OCI-LY1 (cell line): ENCODE data around the gene CEP112.

ENCODE experiments used
- H2AFZ ChIP-seq: fragments of 200-600 bp; sonication (generic), shearing (Covaris generic); 2 replicates; pipeline ENCODE4 v1.6.0; 2014; ENCODE audit warnings: antibody characterized with exemption, mild to moderate bottlenecking, low read length
- H3F3A ChIP-seq: fragments of 200-600 bp; sonication (generic), shearing (Covaris generic); 2 replicates; pipeline ENCODE4 v1.6.0; 2014; ENCODE audit warnings: mild to moderate bottlenecking, antibody characterized with exemption, low read length, moderate library complexity; ENCODE audit not compliant: insufficient read depth
- H3K27ac ChIP-seq: fragments of 200-600 bp; sonication (generic); 2 replicates; pipeline ENCODE4 v1.5.1; 2014; ENCODE audit warnings: low read length, mixed run types, mild to moderate bottlenecking, low read depth; ENCODE audit not compliant: poor library complexity, severe bottlenecking
- H3K27me3 ChIP-seq: fragments of 200-600 bp; sonication (generic); 2 replicates; pipeline ENCODE4 v1.6.0; 2014; ENCODE audit warnings: antibody characterized with exemption, mild to moderate bottlenecking, low read length, moderate library complexity; ENCODE audit not compliant: insufficient read depth
- H3K36me3 ChIP-seq: fragments of 200-600 bp; sonication (generic); 2 replicates; pipeline ENCODE4 v1.6.1; 2014; ENCODE audit warnings: mild to moderate bottlenecking, antibody characterized with exemption, low read length, moderate library complexity, mixed read lengths; ENCODE audit not compliant: insufficient read depth
- H3K4me1 ChIP-seq: fragments of 200-600 bp; sonication (generic); 2 replicates; pipeline ENCODE4 v1.5.1; 2014; ENCODE audit warnings: mild to moderate bottlenecking, low read length, moderate library complexity; ENCODE audit not compliant: insufficient read depth, severe bottlenecking
- H3K4me2 ChIP-seq: fragments of 200-600 bp; sonication (generic), shearing (Covaris generic); 2 replicates; pipeline ENCODE4 v1.6.1; 2014; ENCODE audit warnings: low read length
- H3K4me3 ChIP-seq: fragments of 200-600 bp; sonication (generic); 2 replicates; pipeline ENCODE4 v1.5.1; 2014; ENCODE audit warnings: low read length, low read depth, mild to moderate bottlenecking, mixed read lengths; ENCODE audit not compliant: poor library complexity, severe bottlenecking
- H3K79me2 ChIP-seq: fragments of 200-600 bp; shearing (Covaris generic); 2 replicates; pipeline ENCODE4 v1.6.1; 2016; ENCODE audit warnings: mixed run types, low read length, mixed read lengths; ENCODE audit not compliant: insufficient read depth
- H3K9ac ChIP-seq: fragments of 200-600 bp; sonication (generic), shearing (Covaris generic); 2 replicates; pipeline ENCODE4 v1.6.1; 2014; ENCODE audit warnings: mild to moderate bottlenecking, low read length, mixed read lengths
- H3K9me2 ChIP-seq: fragments of 200-600 bp; sonication (generic), shearing (Covaris generic); 2 replicates; pipeline ENCODE4 v1.6.1; 2014; ENCODE audit warnings: low read depth, mild to moderate bottlenecking, low read length, mixed read lengths
- H3K9me3 ChIP-seq: fragments of 200-600 bp; shearing (Covaris generic); 2 replicates; pipeline ENCODE4 v1.6.1; 2014; ENCODE audit warnings: low read length, mixed read lengths
- H4K20me1 ChIP-seq: fragments of 200-600 bp; sonication (generic), shearing (Covaris generic); 2 replicates; pipeline ENCODE4 v1.6.0; 2016; ENCODE audit warnings: mild to moderate bottlenecking, low read length; ENCODE audit not compliant: insufficient read depth
- EZH2 ChIP-seq: fragments of 200-600 bp; sonication (generic), shearing (Covaris generic); IDR thresholded peaks from 2 replicates; pipeline ENCODE4 v1.8.0; 2017; ENCODE audit warnings: borderline replicate concordance, mixed run types, mild to moderate bottlenecking, antibody characterized with exemption, low read length, moderate library complexity, mixed read lengths
- TF ChIP-seq, protein P1 (sequence below): fragments of 200-600 bp; sonication (generic), shearing (Covaris generic); IDR thresholded peaks from 2 replicates; pipeline ENCODE4 v1.5.1; 2017; ENCODE audit warnings: mild to moderate bottlenecking, antibody characterized with exemption, low read length, moderate library complexity, mixed read lengths

The CEP112 gene

GRCh38 chr17:65690626-65691310 is 501.2 kb downstream of the CEP112 start:
- no peak overlapping the region for H3K9ac ChIP-seq
- H3K4me3 ChIP-seq, result no peak overlapping the region
- H2AFZ ChIP-seq, result no peak overlapping the region
- no peak for TF ChIP-seq EZH2
- H3F3A ChIP-seq, result no peaks in the 10 kb centered on the region
- no peak overlapping the region for H3K27ac ChIP-seq
- H3K4me1 ChIP-seq, result no peaks in the 10 kb centered on the region
- no peaks in the 10 kb centered on the region for H3K79me2 ChIP-seq
- no peaks in the 10 kb centered on the region for H3K9me3 ChIP-seq
- H3K36me3 ChIP-seq, result no peaks in the 10 kb centered on the region
- no peaks in the 10 kb centered on the region for H3K27me3 ChIP-seq
- H3K4me2 ChIP-seq, result no peak overlapping the region
- H4K20me1 ChIP-seq, result no peaks in the 10 kb centered on the region
- no peaks in the 10 kb centered on the region for H3K9me2 ChIP-seq

DNA sequence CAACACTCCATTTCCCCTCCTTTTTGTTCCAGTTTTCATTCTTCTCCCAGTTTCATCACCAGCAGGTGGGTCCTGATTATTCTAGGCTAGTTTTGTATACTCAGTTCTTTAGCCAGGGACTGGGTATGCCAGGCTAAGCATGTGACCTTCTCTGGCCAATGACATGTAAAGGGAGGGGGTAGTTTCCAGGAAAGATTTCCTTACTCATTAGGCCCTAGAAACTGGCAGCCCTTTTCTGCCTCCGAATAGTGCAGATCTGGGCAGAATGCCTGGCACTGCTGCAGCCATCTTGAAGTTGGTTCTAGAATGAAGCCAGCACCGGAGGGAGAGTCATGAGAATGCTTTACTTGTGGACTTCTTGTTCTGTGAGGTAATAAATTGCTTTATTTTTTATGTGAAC is 503.6 kb downstream of the CEP112 start:
- Histone ChIP-seq H3K4me3 (no peak overlapping the region), H2AFZ (no peak overlapping the region), H4K20me1 (no peaks in the 10 kb centered on the region), H3K9me2 (no peaks in the 10 kb centered on the region), H3K36me3 (no peaks in the 10 kb centered on the region), H3K79me2 (no peaks in the 10 kb centered on the region), H3K9ac (no peak overlapping the region), H3K4me2 (no peak overlapping the region), H3K9me3 (no peaks in the 10 kb centered on the region), H3K27ac (no peak overlapping the region), H3K27me3 (no peaks in the 10 kb centered on the region), H3F3A (no peaks in the 10 kb centered on the region), H3K4me1 (no peaks in the 10 kb centered on the region)
- TF ChIP-seq, protein P1, sequence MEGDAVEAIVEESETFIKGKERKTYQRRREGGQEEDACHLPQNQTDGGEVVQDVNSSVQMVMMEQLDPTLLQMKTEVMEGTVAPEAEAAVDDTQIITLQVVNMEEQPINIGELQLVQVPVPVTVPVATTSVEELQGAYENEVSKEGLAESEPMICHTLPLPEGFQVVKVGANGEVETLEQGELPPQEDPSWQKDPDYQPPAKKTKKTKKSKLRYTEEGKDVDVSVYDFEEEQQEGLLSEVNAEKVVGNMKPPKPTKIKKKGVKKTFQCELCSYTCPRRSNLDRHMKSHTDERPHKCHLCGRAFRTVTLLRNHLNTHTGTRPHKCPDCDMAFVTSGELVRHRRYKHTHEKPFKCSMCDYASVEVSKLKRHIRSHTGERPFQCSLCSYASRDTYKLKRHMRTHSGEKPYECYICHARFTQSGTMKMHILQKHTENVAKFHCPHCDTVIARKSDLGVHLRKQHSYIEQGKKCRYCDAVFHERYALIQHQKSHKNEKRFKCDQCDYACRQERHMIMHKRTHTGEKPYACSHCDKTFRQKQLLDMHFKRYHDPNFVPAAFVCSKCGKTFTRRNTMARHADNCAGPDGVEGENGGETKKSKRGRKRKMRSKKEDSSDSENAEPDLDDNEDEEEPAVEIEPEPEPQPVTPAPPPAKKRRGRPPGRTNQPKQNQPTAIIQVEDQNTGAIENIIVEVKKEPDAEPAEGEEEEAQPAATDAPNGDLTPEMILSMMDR, result no peak
- no peak for TF ChIP-seq EZH2

- Histone ChIP-seq H4K20me1 (no peaks in the 10 kb centered on the region), H3K4me3 (no peak overlapping the region), H3K4me1 (no peaks in the 10 kb centered on the region), H3K36me3 (no peaks in the 10 kb centered on the region), H3K9me2 (no peaks in the 10 kb centered on the region), H3K4me2 (no peak overlapping the region), H3K9me3 (no peaks in the 10 kb centered on the region), H3K27ac (no peak overlapping the region), H3F3A (no peaks in the 10 kb centered on the region), H3K9ac (no peak overlapping the region), H3K79me2 (no peaks in the 10 kb centered on the region), H3K27me3 (no peaks in the 10 kb centered on the region), H2AFZ (no peak overlapping the region)
- TF ChIP-seq EZH2, result no peak
- TF ChIP-seq, protein P1, result no peak
Observed at GRCh38 chr17:65685110-65685509, 506.8 kb downstream of the CEP112 start.

DNA sequence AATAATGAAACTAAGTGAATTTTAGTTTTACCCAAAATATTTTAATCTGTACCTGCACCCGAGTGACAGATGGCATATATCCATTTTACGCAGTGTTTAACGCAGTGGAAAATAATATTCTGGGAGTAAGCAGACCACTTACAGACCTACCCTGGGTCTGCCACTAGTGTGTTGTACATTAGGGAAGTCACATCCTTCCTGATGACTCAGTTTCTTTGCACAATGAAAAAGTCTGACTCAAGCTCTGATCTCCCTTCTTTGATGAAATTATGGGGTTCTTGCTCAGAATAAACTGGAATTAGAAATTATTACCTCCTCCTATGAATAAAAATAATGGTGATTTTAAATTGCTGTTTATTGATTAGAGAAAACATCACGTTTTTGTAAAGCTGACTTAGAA is 507.3 kb downstream of the CEP112 start:
- no peaks in the 10 kb centered on the region for H3K4me1 ChIP-seq
- no peak overlapping the region for H3K4me2 ChIP-seq
- H3F3A ChIP-seq, result no peaks in the 10 kb centered on the region
- no peak for TF ChIP-seq EZH2
- TF ChIP-seq, protein P1, result no peak
- no peaks in the 10 kb centered on the region for H3K9me3 ChIP-seq
- H3K9me2 ChIP-seq, result no peaks in the 10 kb centered on the region
- H3K27ac ChIP-seq, result no peak overlapping the region
- H3K79me2 ChIP-seq, result no peaks in the 10 kb centered on the region
- no peaks in the 10 kb centered on the region for H3K27me3 ChIP-seq
- no peaks in the 10 kb centered on the region for H3K36me3 ChIP-seq
- H2AFZ ChIP-seq, result no peak overlapping the region
- H4K20me1 ChIP-seq, result no peaks in the 10 kb centered on the region
- H3K9ac ChIP-seq, result no peak overlapping the region
- H3K4me3 ChIP-seq, result no peak overlapping the region
